AG09319 (cell line): Measurements from ENCODE around the gene PFN3.

Experiments
- DNase-seq: peaks from one replicate; pipeline ENCODE4 v3.0.0-alpha.2; 2010; ENCODE audit warnings: low read depth; ENCODE audit errors: extremely low read depth
- CTCF ChIP-seq: IDR thresholded peaks from 2 replicates; pipeline ENCODE4 v1.5.1; 2011; ENCODE audit warnings: low read depth, mild to moderate bottlenecking, inconsistent platforms, low read length, moderate library complexity

The PFN3 gene

DNA sequence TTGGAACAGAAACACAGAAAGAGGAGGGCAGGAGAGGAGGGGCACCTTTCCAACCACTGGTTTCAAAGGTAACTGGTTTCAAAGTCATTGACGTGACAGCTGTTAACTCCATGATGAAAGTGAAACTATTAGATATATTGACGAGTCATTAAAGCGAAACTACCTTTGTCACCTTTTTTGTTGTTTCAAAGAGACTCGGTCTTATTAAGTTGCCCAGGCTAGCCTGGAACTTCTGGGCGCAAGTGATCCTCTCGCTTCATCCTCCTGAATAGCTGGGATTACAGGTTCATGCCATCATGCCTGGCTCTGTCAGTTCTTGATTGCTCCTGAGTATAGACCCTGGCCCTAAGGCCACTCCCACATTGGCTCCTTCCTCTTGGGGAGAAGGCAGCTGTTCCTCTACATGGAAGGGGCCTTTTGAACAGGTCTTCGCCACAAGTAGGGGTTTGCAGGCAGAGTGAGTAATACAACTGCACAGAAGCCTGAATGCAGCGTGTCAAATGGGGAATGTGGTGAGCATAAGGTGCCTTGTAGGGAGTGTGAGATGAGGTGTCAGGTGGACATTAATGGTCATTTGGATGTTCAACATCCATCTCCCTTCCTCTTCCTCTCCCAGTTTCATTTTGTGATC, 12.3 kb upstream of the PFN3 start:
- TF ChIP-seq CTCF = no peak
- DNase-seq = no peak

DNA sequence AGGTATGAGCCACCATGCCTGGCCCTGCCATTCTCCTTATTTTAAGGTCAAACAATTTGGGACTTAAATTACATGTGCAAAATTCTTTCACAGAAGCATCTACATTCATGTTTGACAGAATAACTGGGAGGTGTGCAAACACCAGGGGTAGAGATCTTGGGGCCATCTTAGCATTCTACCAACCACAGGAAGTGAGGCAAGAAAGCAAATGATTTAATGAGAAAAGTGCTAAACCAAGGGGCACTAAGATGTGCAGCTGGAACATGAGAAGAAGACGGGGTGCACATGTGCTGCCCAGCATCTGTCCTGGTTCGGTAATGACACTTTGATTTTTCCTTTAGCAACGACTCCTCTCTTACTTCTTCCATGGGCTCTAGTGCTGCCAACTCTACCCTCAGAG, 10.1 kb upstream of the PFN3 start:
- no peak for DNase-seq
- TF ChIP-seq CTCF = no peak

GRCh38 chr5:177409043-177409801, 8.8 kb upstream of the PFN3 start, which contains the start of gene F12:
Gene F12, minus strand, starts transcription at chr5:177409564. Its CDS starts 37 bp downstream, at chr5:177409527.
- DNase-seq = no peak

DNA sequence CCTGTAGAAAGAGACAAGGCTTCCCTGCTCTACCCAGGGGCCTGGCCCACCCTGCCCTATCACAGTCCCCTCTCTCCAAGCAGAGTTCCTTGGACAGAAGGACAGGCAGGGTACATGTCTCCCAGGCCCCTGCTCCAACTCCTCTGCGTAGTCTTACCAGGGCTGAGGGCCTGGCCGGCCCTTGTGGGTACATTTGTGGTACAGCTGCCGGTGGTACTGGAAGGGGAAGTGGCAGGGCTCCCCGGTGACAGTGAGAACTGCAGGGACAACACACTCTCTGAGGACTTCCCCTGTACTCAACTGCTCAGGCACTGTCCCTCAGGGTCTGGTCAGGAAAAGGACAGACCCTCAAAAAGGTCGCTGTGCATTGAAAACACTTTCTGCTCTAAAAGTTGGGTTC, 5.3 kb upstream of the PFN3 start:
- no peak for DNase-seq
- no peak for TF ChIP-seq CTCF

More at GRCh38 chr5:177409043-177409801, 8.8 kb upstream of the PFN3 start, which contains the start of gene F12:
- no peak for TF ChIP-seq CTCF

DNA sequence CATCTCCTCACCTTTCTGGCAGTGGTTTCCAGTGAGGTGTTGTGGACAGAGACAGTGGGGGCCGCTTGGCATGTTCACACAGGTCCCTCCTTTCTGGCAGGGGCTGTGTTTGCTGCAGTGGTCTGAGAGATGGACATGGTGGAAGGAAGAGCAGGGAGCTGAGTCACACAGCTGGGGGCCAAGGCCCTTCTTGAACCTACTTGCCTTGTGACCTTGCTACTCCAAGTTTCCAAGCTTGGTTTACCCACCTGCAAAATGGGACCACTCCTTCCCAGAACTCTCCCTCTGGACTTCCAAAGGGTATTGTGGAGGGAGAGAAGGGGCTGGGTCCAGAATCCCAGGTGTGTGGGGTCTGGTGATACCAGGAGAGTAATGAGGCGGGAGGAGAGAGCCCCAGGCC, 4.9 kb upstream of the PFN3 start:
- no peak for DNase-seq
- no peak for TF ChIP-seq CTCF

DNA sequence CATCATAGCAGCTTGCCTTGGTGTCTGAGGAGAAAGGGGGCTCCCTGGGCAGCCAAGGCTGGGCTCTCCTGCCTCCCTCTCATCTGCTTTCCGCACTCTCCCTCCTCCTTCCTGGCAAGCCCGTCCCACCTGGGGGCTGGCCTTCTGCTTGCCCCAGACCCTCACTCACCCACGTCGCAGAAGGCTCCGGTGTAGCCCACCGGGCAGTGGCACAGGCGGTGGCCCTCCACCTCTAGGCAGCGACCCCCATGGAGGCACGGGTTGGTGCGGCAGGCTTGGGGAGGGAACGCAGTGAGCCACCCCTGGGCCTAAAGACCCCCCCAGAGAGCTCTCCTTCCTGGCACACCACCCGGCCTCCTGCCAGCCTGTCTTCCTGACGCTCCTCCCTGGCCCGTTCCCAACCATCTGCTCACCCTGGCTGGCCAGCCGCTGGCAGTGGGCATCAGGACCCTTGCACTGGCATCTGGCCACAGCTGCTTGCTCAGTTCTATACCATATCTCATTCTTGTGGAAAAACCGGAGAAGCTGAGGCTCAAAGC, 4.2 kb upstream of the PFN3 start:
- TF ChIP-seq CTCF = no peak
- no peak for DNase-seq
